HepG2 (cell line): Measurements from ENCODE around the gene LRIG3. TPM values are rescaled to one million over a fixed set of nuclear protein-coding genes. Genes with fewer than 3 reads are reported as not detected.
A peak's percentile ranks its signal among the peaks of the same experiment; 100 is the strongest.

Experiments
- AFF4 ChIP-seq: sonication (generic); formaldehyde crosslinking; IDR thresholded peaks from 2 replicates; pipeline ENCODE4 v1.4.0; 2020; ENCODE audit warnings: missing genetic modification reagents
- BRF2 ChIP-seq: sonication (generic); formaldehyde crosslinking; IDR thresholded peaks from 2 replicates; pipeline ENCODE4 v1.8.1; 2022; ENCODE audit warnings: mild to moderate bottlenecking, missing genetic modification reagents
- CCDC6 ChIP-seq: sonication (generic); formaldehyde crosslinking; IDR thresholded peaks from 2 replicates; pipeline ENCODE4 v1.8.1; 2022; ENCODE audit warnings: mild to moderate bottlenecking, missing genetic modification reagents, moderate library complexity
- ESRRA ChIP-seq: sonication (generic); formaldehyde crosslinking; IDR thresholded peaks from 2 replicates; pipeline ENCODE4 v1.5.1; 2020; ENCODE audit warnings: mild to moderate bottlenecking, low read depth, missing genetic modification reagents
- HNF1B ChIP-seq: sonication (generic); formaldehyde crosslinking; IDR thresholded peaks from 2 replicates; pipeline ENCODE4 v1.5.1; 2020; ENCODE audit warnings: mild to moderate bottlenecking, moderate library complexity, missing genetic modification reagents
- MTF2 ChIP-seq: sonication (generic); formaldehyde crosslinking; IDR thresholded peaks from 2 replicates; pipeline ENCODE4 v1.5.0; 2020; ENCODE audit warnings: missing genetic modification reagents, borderline replicate concordance
- REPIN1 ChIP-seq: sonication (generic); formaldehyde crosslinking; IDR thresholded peaks from 2 replicates; pipeline ENCODE4 v1.8.0; 2022; ENCODE audit warnings: missing genetic modification reagents, low read depth, mild to moderate bottlenecking, borderline replicate concordance
- SMARCE1 ChIP-seq: fragments of 450-650 bp; IDR thresholded peaks from 2 replicates; pipeline ENCODE4 v1.6.1; 2017; ENCODE audit warnings: borderline replicate concordance
- SP140L ChIP-seq: sonication (generic); formaldehyde crosslinking; IDR thresholded peaks from 2 replicates; pipeline ENCODE4 v1.4.0; 2020; ENCODE audit warnings: missing genetic modification reagents, borderline replicate concordance
- SP2 ChIP-seq: sonication (generic); formaldehyde crosslinking; IDR thresholded peaks from 2 replicates; pipeline ENCODE4 v1.5.1; 2020; ENCODE audit warnings: mild to moderate bottlenecking, missing genetic modification reagents
- TCF7L2 ChIP-seq: IDR thresholded peaks from 2 replicates; pipeline ENCODE4 v1.6.1; 2011; ENCODE audit warnings: mild to moderate bottlenecking, low read depth, low read length, moderate library complexity
- ZNF552 ChIP-seq: sonication (generic); formaldehyde crosslinking; IDR thresholded peaks from 2 replicates; pipeline ENCODE4 v1.9.0; 2022; ENCODE audit warnings: missing genetic modification reagents, mild to moderate bottlenecking, borderline replicate concordance
- ZNF609 ChIP-seq: sonication (generic); formaldehyde crosslinking; IDR thresholded peaks from 2 replicates; pipeline ENCODE4 v1.4.0; 2020; ENCODE audit warnings: mild to moderate bottlenecking, missing genetic modification reagents, borderline replicate concordance
- ZNF816 ChIP-seq: sonication (generic); formaldehyde crosslinking; IDR thresholded peaks from 2 replicates; pipeline ENCODE4 v1.8.0; 2022; ENCODE audit warnings: missing genetic modification reagents, mild to moderate bottlenecking, borderline replicate concordance
- polyA plus RNA-seq, 8 experiments: library from polyadenylated mRNA; depleted of rRNA in 3 of 8; stranded (reverse) in 7 of 8; unstranded in 1 of 8; fragments of >200 nt; fragmentation: Illumina TruSeq in 4 of 8; extraction: Trizol in 4 of 8; gene quantifications; 2 replicates each; pipeline versions ENCODE4 v1.2.1 to v1.2.3, GENCODE V29; 2011 to 2016; ENCODE audit warnings: low read depth in 4 of 8, missing spikeins in 1 of 8, mixed read lengths in 1 of 8; ENCODE audit not compliant: insufficient read depth in 1 of 8
- total RNA-seq, 5 experiments: library from RNA; depleted of rRNA; stranded (reverse); fragments of >200 nt; fragmentation: Illumina TruSeq; extraction: Trizol; gene quantifications; 2 replicates each; pipeline ENCODE4 v1.2.3, GENCODE V29; 2016; ENCODE audit warnings: low read depth in 1 of 5

The LRIG3 gene
- total and polyA plus RNA-seq, 2 of the 13 experiments (the other 11 are each of a cell fraction or from before 2014, with no cell fraction given) = 7.7 to 17.4 TPM

GRCh38 chr12:58920102-58920960 is at the start of gene LRIG3 (continued):
- TF ChIP-seq AFF4 (CRISPR knock-in tag) (no peak), SP2 (CRISPR knock-in tag) (peak; percentile 62; the same call in 1 of the 2 replicates), CCDC6 (peak; percentile 58; the same call in 1 of the 2 replicates), TCF7L2 (no peak), ZNF816 (no peak), HNF1B (CRISPR knock-in tag) (peak; percentile 86), ZNF609 (CRISPR knock-in tag) (no peak; the same call in 1 of the 2 replicates), MTF2 (CRISPR knock-in tag) (peak; percentile 14; the same call in 1 of the 2 replicates), BRF2 (CRISPR knock-in tag) (peak; percentile 51; the same call in 1 of the 2 replicates), ESRRA (CRISPR knock-in tag) (no peak; the same call in 1 of the 2 replicates), ZNF552 (CRISPR knock-in tag) (0 out of 2 replicates have a peak, but pooled peaks have one; percentile 38), REPIN1 (CRISPR knock-in tag) (peak; percentile 88), SP140L (CRISPR knock-in tag) (no peak), SMARCE1 (no peak)
